Measurements from ENCODE around the gene FRMD8.

DNA sequence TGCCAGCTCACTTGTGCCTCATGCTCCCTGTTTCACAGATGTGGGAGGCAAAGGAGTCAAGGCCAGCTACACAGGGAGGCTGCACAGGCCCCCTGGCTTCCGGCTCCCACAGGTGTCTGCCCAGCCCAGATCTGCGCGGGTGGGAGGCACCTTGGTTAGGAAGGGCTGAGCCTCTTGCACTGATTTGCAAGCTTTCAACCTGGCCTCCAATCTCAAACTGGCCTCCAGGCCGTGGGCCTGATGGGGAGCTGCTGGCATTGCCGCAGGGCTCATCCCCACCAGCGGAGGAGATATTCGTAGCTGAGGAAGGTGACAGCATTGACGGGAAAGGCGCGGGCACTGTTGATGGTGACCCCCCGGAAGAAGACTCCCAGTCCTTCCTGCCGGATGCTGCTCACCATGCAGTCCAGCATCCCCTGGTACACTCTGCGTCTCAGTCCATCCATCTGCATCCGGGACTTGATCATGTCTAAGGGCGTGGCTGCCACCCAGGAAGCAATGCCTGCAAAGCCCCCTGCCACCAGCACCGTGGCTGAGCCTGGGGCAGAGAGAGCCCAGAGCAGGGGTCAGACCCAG is 10.2 kb upstream of the FRMD8 start:
- TF ChIP-seq POLR2A (IDR thresholded peaks at IDR 0.05; ENCODE audit: low read depth, low read length) (no peak), POLR2AphosphoS5 (IDR thresholded peaks at IDR 0.05; ENCODE audit: low read depth, low read length) (no peak), TAF1 (IDR thresholded peaks at IDR 0.05; ENCODE audit: borderline replicate concordance, low read depth, low read length) (no peak)
